Liver (tissue), 9 donors: ENCODE measurements around the gene CDH4. TPM values are rescaled to one million over a fixed set of nuclear protein-coding genes. Genes with fewer than 3 reads are reported as not detected.

Experiments
- DNase-seq: peaks from one replicate; pipeline ENCODE4 v3.0.0-alpha.2; 2017; ENCODE audit warnings: low spot score
- H3K27ac ChIP-seq, 2 donors: one replicate each; pipeline ENCODE4 v1.7.0; 2013; ENCODE audit warnings: inconsistent platforms in 2 of 2, low read length in 2 of 2, control low read depth in 1 of 2, low read depth in 1 of 2, mild to moderate bottlenecking in 1 of 2
- H3K27me3 ChIP-seq, 4 donors: one replicate each; pipeline versions ENCODE4 v1.6.1 to v1.7.0; 2013; ENCODE audit warnings: low read length in 3 of 4, inconsistent platforms in 1 of 4, mild to moderate bottlenecking in 1 of 4, moderate library complexity in 1 of 4; ENCODE audit not compliant: control insufficient read depth in 4 of 4, insufficient read depth in 4 of 4
- H3K36me3 ChIP-seq, 4 donors: one replicate each; pipeline versions ENCODE4 v1.6.1 to v1.7.0; 2013; ENCODE audit warnings: low read length in 3 of 4, mild to moderate bottlenecking in 3 of 4, low read depth in 1 of 4, moderate library complexity in 1 of 4; ENCODE audit not compliant: control insufficient read depth in 4 of 4, insufficient read depth in 3 of 4
- H3K4me1 ChIP-seq, 4 donors: one replicate each; pipeline versions ENCODE4 v1.6.1 to v1.7.0; 2013; ENCODE audit warnings: low read length in 3 of 4, mild to moderate bottlenecking in 3 of 4, moderate library complexity in 1 of 4; ENCODE audit not compliant: control insufficient read depth in 4 of 4, insufficient read depth in 4 of 4
- H3K4me3 ChIP-seq, 3 donors: one replicate each; pipeline versions ENCODE4 v1.6.1 to v1.7.0; 2013; ENCODE audit warnings: low read length in 3 of 3, control low read depth in 1 of 3, low read depth in 1 of 3, mild to moderate bottlenecking in 1 of 3
- H3K9ac ChIP-seq, 2 donors: one replicate each; pipeline ENCODE4 v1.7.0; 2013; ENCODE audit warnings: low read length in 2 of 2, mild to moderate bottlenecking in 2 of 2, moderate library complexity in 2 of 2, control low read depth in 1 of 2, low read depth in 1 of 2
- H3K9me3 ChIP-seq, 4 donors: one replicate each; pipeline versions ENCODE4 v1.6.1 to v1.7.0; 2013; ENCODE audit warnings: low read length in 3 of 4; ENCODE audit not compliant: control insufficient read depth in 4 of 4
- EGR1 ChIP-seq, 2 donors: IDR thresholded peaks; 2 replicates each; pipeline ENCODE4 v1.6.1; 2016 to 2018; ENCODE audit warnings: antibody characterized with exemption in 2 of 2, low read depth in 2 of 2
- FOXA2 ChIP-seq: IDR thresholded peaks from 2 replicates; pipeline ENCODE4 v1.6.1; 2016; ENCODE audit warnings: antibody characterized with exemption
- GABPA ChIP-seq, 2 donors: IDR thresholded peaks in 1 of 2; conservative IDR thresholded peaks in 1 of 2; 2 replicates each; pipeline ENCODE4 v1.6.1; 2016; ENCODE audit warnings: antibody characterized with exemption in 2 of 2, mild to moderate bottlenecking in 1 of 2, moderate library complexity in 1 of 2
- HNF4A ChIP-seq, 2 donors: conservative IDR thresholded peaks; 2 replicates each; pipeline ENCODE4 v1.6.1; 2016; ENCODE audit warnings: antibody characterized with exemption in 2 of 2, mild to moderate bottlenecking in 2 of 2
- HNF4G ChIP-seq: IDR thresholded peaks from 2 replicates; pipeline ENCODE4 v1.6.1; 2016; ENCODE audit warnings: antibody characterized with exemption
- JUND ChIP-seq, 2 donors: IDR thresholded peaks; 2 replicates each; pipeline ENCODE4 v1.6.1; 2016; ENCODE audit warnings: antibody characterized with exemption in 2 of 2
- RXRA ChIP-seq, 2 donors: IDR thresholded peaks; 2 replicates each; pipeline ENCODE4 v1.6.1; 2017 to 2018; ENCODE audit warnings: antibody characterized with exemption in 2 of 2, mild to moderate bottlenecking in 1 of 2
- SP1 ChIP-seq: IDR thresholded peaks from 2 replicates; pipeline ENCODE4 v1.6.1; 2018; ENCODE audit warnings: antibody characterized with exemption, mild to moderate bottlenecking
- TAF1 ChIP-seq: conservative IDR thresholded peaks from 2 replicates; pipeline ENCODE4 v1.6.1; 2016; ENCODE audit warnings: antibody characterized with exemption, mild to moderate bottlenecking
- YY1 ChIP-seq: IDR thresholded peaks from 2 replicates; pipeline ENCODE4 v1.6.1; 2016; ENCODE audit warnings: antibody characterized with exemption, mild to moderate bottlenecking
- WGBS: extraction: QIAGEN DNeasy Blood & Tissue Kit; methylation state at CpG from one replicate; pipeline ENCODE4 v1.1.7; 2013; 5-methylcytosine and 5-hydroxymethylcytosine counted together
- polyA plus RNA-seq, 2 donors: library from polyadenylated mRNA; stranded (reverse) in 1 of 2; unstranded in 1 of 2; fragments of 200-250 nt in 1 of 2; fragments of >200 nt in 1 of 2; fragmentation: Nextera tagmentation in 1 of 2; extraction: Ambion mirVana in 1 of 2; gene quantifications; one replicate each; pipeline versions ENCODE4 v1.2.1 to v1.2.3, GENCODE V29; 2013 to 2015
- total RNA-seq, 2 donors: library from RNA; depleted of rRNA; stranded (reverse); fragments of >200 nt; gene quantifications; one replicate each; pipeline ENCODE4 v1.2.3, GENCODE V29; 2014
- TF ChIP-seq, protein P1 (sequence below): IDR thresholded peaks from 2 replicates; pipeline ENCODE4 v1.6.1; 2016; ENCODE audit warnings: antibody characterized with exemption
- TF ChIP-seq, protein P2 (sequence below): fragments of 150-350 bp; IDR thresholded peaks from 2 replicates; pipeline ENCODE4 v1.5.1; 2017; ENCODE audit warnings: improper control_type of control experiment, low read depth, low read length; ENCODE audit not compliant: missing input control
- TF ChIP-seq, protein P3 (sequence below): IDR thresholded peaks from 2 replicates; pipeline ENCODE4 v1.6.1; 2016; ENCODE audit warnings: antibody characterized with exemption
- TF ChIP-seq, protein P4 (sequence below): IDR thresholded peaks from 2 replicates; pipeline ENCODE4 v1.6.1; 2016; ENCODE audit warnings: antibody characterized with exemption
- donor health status: healthy.
- donor health status: healthy.
- donor health status: healthy.
- donor health status: healthy.
- donor health status: healthy.

CDH4 gene
- total and polyA plus RNA-seq, 4 donors: 0.03 to 0.25 (median 0.19) TPM; not detected in 1

DNA sequence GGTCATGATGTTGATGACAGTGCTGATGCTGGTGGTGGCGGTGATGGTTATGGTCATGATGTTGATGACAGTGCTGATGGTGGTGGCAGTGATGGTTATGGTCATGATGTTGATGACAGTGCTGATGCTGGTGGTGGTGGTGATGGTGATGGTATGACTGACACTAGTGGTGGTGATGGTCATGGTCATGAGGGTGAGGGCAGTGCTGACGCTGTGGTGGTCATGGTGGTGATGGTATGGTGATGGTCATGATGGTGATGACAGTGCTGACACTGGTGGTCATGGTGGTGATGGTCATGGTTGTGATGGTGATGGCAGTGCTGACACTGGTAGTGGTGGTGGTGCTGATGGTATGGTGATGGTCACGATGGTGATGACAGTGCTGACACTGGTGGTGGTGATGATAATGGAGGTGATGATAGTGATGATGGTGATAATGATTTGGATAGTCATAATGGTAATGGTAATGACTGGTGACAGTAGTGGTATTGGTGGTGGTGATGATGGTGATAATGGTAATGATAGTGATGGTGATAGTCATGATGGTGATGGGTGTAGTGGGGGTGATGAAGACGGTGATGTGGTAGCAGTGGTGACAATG is 206.2 kb downstream of the CDH4 start (continued):
- TF ChIP-seq, protein P1, sequence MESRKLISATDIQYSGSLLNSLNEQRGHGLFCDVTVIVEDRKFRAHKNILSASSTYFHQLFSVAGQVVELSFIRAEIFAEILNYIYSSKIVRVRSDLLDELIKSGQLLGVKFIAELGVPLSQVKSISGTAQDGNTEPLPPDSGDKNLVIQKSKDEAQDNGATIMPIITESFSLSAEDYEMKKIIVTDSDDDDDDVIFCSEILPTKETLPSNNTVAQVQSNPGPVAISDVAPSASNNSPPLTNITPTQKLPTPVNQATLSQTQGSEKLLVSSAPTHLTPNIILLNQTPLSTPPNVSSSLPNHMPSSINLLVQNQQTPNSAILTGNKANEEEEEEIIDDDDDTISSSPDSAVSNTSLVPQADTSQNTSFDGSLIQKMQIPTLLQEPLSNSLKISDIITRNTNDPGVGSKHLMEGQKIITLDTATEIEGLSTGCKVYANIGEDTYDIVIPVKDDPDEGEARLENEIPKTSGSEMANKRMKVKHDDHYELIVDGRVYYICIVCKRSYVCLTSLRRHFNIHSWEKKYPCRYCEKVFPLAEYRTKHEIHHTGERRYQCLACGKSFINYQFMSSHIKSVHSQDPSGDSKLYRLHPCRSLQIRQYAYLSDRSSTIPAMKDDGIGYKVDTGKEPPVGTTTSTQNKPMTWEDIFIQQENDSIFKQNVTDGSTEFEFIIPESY: no peak

DNA sequence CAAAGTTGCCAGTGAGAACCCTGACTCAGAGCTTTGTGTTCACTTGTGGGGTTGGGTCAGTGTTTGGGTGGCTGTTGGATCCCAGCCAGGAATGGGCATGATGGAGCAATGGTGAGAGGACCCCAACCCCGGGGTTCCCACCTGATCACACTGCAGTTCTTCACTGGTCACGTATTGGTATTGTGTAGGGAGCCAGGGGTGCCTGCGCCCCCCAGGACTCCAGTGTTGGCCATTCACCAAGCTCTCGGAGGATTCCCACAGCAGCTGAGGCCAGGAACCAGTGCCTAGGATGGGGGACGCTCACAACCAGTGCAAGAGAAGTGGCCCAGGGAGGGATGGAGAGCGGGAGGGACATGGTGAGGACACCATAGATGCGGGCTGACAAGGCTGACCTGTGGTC is 207.2 kb downstream of the CDH4 start:
- Histone ChIP-seq H3K4me3 (no peak overlapping the region), H3K27ac (no peak overlapping the region), H3K36me3 (no peaks in the 10 kb centered on the region), H3K27me3 (no peaks in the 10 kb centered on the region), H3K4me1 (no peaks in the 10 kb centered on the region), H3K9ac (no peak overlapping the region), H3K9me3 (peaks cover 0 to 3% (median 0%) of the 10 kb centered on the region in 4 donors)
- DNase-seq: peak; percentile 23
- 80% methylated on average over 7 of the region's 7 CpGs for WGBS
- no peak for TF ChIP-seq EGR1 (IDR thresholded peaks at IDR 0.05; ENCODE audit: low read depth in 2 of 2)
- TF ChIP-seq TAF1: no peak
- TF ChIP-seq, protein P1: no peak
- TF ChIP-seq HNF4A (conservative IDR thresholded peaks at IDR 0.05): no peak
- TF ChIP-seq, protein P2, sequence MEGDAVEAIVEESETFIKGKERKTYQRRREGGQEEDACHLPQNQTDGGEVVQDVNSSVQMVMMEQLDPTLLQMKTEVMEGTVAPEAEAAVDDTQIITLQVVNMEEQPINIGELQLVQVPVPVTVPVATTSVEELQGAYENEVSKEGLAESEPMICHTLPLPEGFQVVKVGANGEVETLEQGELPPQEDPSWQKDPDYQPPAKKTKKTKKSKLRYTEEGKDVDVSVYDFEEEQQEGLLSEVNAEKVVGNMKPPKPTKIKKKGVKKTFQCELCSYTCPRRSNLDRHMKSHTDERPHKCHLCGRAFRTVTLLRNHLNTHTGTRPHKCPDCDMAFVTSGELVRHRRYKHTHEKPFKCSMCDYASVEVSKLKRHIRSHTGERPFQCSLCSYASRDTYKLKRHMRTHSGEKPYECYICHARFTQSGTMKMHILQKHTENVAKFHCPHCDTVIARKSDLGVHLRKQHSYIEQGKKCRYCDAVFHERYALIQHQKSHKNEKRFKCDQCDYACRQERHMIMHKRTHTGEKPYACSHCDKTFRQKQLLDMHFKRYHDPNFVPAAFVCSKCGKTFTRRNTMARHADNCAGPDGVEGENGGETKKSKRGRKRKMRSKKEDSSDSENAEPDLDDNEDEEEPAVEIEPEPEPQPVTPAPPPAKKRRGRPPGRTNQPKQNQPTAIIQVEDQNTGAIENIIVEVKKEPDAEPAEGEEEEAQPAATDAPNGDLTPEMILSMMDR: no peak
- no peak for TF ChIP-seq HNF4G
- no peak for TF ChIP-seq JUND (IDR thresholded peaks at IDR 0.05)
- TF ChIP-seq, protein P3, sequence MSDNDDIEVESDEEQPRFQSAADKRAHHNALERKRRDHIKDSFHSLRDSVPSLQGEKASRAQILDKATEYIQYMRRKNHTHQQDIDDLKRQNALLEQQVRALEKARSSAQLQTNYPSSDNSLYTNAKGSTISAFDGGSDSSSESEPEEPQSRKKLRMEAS: no peak
- TF ChIP-seq, protein P4, sequence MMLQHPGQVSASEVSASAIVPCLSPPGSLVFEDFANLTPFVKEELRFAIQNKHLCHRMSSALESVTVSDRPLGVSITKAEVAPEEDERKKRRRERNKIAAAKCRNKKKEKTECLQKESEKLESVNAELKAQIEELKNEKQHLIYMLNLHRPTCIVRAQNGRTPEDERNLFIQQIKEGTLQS: no peak
- no peak for TF ChIP-seq RXRA (IDR thresholded peaks at IDR 0.05)
- TF ChIP-seq FOXA2: no peak
- no peak for TF ChIP-seq GABPA (IDR thresholded peaks at IDR 0.05 in 1 of 2, conservative IDR thresholded peaks at IDR 0.05 in 1 of 2)

DNA sequence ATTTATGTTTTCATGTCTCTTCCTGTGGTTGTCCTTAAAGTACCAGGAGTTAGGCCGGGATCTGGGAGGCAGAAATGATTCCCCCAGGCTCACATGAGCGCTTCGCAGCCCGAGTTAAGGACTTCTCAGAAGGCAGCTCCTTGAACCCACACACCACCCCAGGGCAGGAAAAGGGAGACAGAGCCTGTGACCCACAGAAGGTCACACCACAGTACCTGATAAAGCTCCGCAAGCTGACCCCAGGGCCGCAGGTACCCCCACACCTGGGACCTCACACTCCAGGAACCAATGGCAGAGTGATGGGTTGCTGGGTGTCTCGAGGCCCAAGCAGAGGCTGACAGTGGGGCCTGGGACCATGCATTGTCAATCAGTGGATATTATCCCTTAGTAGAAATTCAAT is 207.6 kb downstream of the CDH4 start:
- peaks cover 0 to 3% (median 0%) of the 10 kb centered on the region in 4 donors for H3K9me3 ChIP-seq
- no peak overlapping the region for H3K4me3 ChIP-seq
- peak; percentile 23 for DNase-seq
- H3K9ac ChIP-seq: no peak overlapping the region
- no peaks in the 10 kb centered on the region for H3K4me1 ChIP-seq
- no peak overlapping the region for H3K27ac ChIP-seq
- no peaks in the 10 kb centered on the region for H3K36me3 ChIP-seq
- TF ChIP-seq, protein P4: no peak
- TF ChIP-seq HNF4G (no peak), SP1 (no peak), TAF1 (no peak), RXRA (IDR thresholded peaks at IDR 0.05) (no peak), YY1 (no peak), HNF4A (conservative IDR thresholded peaks at IDR 0.05) (no peak), EGR1 (IDR thresholded peaks at IDR 0.05; ENCODE audit: low read depth in 2 of 2) (no peak), GABPA (IDR thresholded peaks at IDR 0.05 in 1 of 2, conservative IDR thresholded peaks at IDR 0.05 in 1 of 2) (no peak), FOXA2 (no peak)
- TF ChIP-seq, protein P1: no peak
- TF ChIP-seq, protein P2: no peak
- 78% methylated on average over 7 of the region's 7 CpGs for WGBS
- H3K27me3 ChIP-seq: no peaks in the 10 kb centered on the region
